ENCODE data around the gene TMEM100.
A peak's percentile ranks its signal among the peaks of the same experiment; 100 is the strongest.

The TMEM100 gene

GRCh38 chr17:55742272-55743102 is 19.8 kb upstream of the TMEM100 start:
- DNase-seq = no peak

- no peak for DNase-seq
These were observed 18.7 kb upstream of the TMEM100 start for GRCh38 chr17:55741356-55741700.

- DNase-seq = no peak
These were observed 18.1 kb upstream of the TMEM100 start for GRCh38 chr17:55740511-55741355.

GRCh38 chr17:55737976-55738501 is 15.4 kb upstream of the TMEM100 start:
- DNase-seq = no peak

GRCh38 chr17:55735731-55736405 is 13.2 kb upstream of the TMEM100 start:
- DNase-seq = no peak

GRCh38 chr17:55734128-55734781 is 11.6 kb upstream of the TMEM100 start:
- no peak for DNase-seq

- no peak for DNase-seq
These were observed 9.1 kb upstream of the TMEM100 start for GRCh38 chr17:55731586-55732250.

- no peak for DNase-seq
These were observed 8.1 kb upstream of the TMEM100 start for GRCh38 chr17:55730808-55731207.

GRCh38 chr17:55730380-55730779 is 7.7 kb upstream of the TMEM100 start:
- no peak for DNase-seq

GRCh38 chr17:55729484-55729883 is 6.8 kb upstream of the TMEM100 start:
- no peak for DNase-seq

- DNase-seq = no peak
These were observed 6.2 kb upstream of the TMEM100 start for GRCh38 chr17:55728833-55729232.

GRCh38 chr17:55728361-55728760 is 5.7 kb upstream of the TMEM100 start:
- no peak for DNase-seq

- no peak for DNase-seq
These were observed 5.3 kb upstream of the TMEM100 start for GRCh38 chr17:55727920-55728319.

- DNase-seq = no peak
These were observed 4.6 kb upstream of the TMEM100 start for GRCh38 chr17:55727275-55727674.

- no peak for DNase-seq
These were observed 3.8 kb upstream of the TMEM100 start for GRCh38 chr17:55726440-55726839.

- DNase-seq = no peak
These were observed 804 bp upstream of the TMEM100 start for GRCh38 chr17:55723488-55723848.

- DNase-seq = no peak
These were observed 488 bp downstream of the TMEM100 start for GRCh38 chr17:55722016-55722736.

- DNase-seq = no peak
These were observed 1.5 kb downstream of the TMEM100 start for GRCh38 chr17:55720919-55721836.

GRCh38 chr17:55717898-55718735 is 4.5 kb downstream of the TMEM100 start:
- DNase-seq = peak; percentile 39
